Measurements from ENCODE around the gene WDR1.

The WDR1 gene

DNA sequence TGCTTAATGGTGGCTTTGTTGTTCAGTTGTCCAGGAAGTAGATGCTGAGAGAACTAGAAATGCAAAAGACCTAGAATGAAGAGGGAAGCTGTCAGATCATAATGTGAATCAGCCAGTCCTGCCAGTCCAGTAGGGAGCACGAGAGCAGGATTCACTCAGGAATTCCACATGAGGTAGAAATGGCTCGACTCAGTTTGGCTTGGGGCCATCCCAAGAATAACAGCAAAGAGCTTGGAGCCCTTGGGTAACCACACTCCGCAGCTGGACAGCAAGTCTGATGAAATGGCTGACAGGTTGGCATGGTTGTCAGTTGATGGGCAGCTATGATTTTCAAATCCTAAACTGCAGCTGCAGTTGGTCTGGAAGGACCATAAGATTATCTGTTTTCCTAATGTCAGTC is 44.5 kb upstream of the WDR1 start (continued):
- TF ChIP-seq, protein P1, sequence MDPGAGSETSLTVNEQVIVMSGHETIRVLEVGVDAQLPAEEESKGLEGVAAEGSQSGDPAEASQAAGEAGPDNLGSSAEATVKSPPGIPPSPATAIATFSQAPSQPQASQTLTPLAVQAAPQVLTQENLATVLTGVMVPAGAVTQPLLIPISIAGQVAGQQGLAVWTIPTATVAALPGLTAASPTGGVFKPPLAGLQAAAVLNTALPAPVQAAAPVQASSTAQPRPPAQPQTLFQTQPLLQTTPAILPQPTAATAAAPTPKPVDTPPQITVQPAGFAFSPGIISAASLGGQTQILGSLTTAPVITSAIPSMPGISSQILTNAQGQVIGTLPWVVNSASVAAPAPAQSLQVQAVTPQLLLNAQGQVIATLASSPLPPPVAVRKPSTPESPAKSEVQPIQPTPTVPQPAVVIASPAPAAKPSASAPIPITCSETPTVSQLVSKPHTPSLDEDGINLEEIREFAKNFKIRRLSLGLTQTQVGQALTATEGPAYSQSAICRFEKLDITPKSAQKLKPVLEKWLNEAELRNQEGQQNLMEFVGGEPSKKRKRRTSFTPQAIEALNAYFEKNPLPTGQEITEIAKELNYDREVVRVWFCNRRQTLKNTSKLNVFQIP (CRISPR knock-in tag; IDR thresholded peaks at IDR 0.05; ENCODE audit: borderline replicate concordance, low read depth): no peak
- no peak for TF ChIP-seq RARB (CRISPR knock-in tag; IDR thresholded peaks at IDR 0.05)

GRCh38 chr4:10160281-10160856 is 43.8 kb upstream of the WDR1 start:
- TF ChIP-seq RARB (CRISPR knock-in tag; IDR thresholded peaks at IDR 0.05): no peak
- TF ChIP-seq SNAI2 (CRISPR knock-in tag; IDR thresholded peaks at IDR 0.05): no peak
- TF ChIP-seq, protein P1 (CRISPR knock-in tag; IDR thresholded peaks at IDR 0.05; ENCODE audit: borderline replicate concordance, low read depth): no peak
- TF ChIP-seq TOX (CRISPR knock-in tag; IDR thresholded peaks at IDR 0.05; ENCODE audit: borderline replicate concordance): no peak
- TF ChIP-seq ZFP30 (CRISPR knock-in tag; IDR thresholded peaks at IDR 0.05): no peak
- TF ChIP-seq ARNTL (CRISPR knock-in tag; IDR thresholded peaks at IDR 0.05; ENCODE audit: borderline replicate concordance, low read depth): no peak
- TF ChIP-seq GLIS3 (CRISPR knock-in tag; IDR thresholded peaks at IDR 0.05): no peak
- no peak for TF ChIP-seq PPARA (CRISPR knock-in tag; IDR thresholded peaks at IDR 0.05; ENCODE audit: borderline replicate concordance)
- TF ChIP-seq ZNF70 (CRISPR knock-in tag; IDR thresholded peaks at IDR 0.05): no peak
- no peak for TF ChIP-seq PATZ1 (CRISPR knock-in tag; IDR thresholded peaks at IDR 0.05; ENCODE audit: borderline replicate concordance)
- no peak for TF ChIP-seq TCF4 (CRISPR knock-in tag; IDR thresholded peaks at IDR 0.05; ENCODE audit: borderline replicate concordance)
- no peak for TF ChIP-seq OSR1 (CRISPR knock-in tag; IDR thresholded peaks at IDR 0.05)
- TF ChIP-seq ZNF565 (CRISPR knock-in tag; conservative IDR thresholded peaks at IDR 0.05; ENCODE audit: low read depth): no peak
- no peak for TF ChIP-seq ZC3H10 (CRISPR knock-in tag; IDR thresholded peaks at IDR 0.05)
- no peak for TF ChIP-seq CSDC2 (CRISPR knock-in tag; IDR thresholded peaks at IDR 0.05)
- no peak for TF ChIP-seq ZFP3 (CRISPR knock-in tag; IDR thresholded peaks at IDR 0.05)
- TF ChIP-seq, protein P2, sequence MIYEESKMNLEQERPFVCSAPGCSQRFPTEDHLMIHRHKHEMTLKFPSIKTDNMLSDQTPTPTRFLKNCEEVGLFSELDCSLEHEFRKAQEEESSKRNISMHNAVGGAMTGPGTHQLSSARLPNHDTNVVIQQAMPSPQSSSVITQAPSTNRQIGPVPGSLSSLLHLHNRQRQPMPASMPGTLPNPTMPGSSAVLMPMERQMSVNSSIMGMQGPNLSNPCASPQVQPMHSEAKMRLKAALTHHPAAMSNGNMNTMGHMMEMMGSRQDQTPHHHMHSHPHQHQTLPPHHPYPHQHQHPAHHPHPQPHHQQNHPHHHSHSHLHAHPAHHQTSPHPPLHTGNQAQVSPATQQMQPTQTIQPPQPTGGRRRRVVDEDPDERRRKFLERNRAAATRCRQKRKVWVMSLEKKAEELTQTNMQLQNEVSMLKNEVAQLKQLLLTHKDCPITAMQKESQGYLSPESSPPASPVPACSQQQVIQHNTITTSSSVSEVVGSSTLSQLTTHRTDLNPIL (CRISPR knock-in tag; IDR thresholded peaks at IDR 0.05; ENCODE audit: low read depth): no peak
- no peak for TF ChIP-seq ZNF8 (CRISPR knock-in tag; IDR thresholded peaks at IDR 0.05)
- TF ChIP-seq CSRNP3 (CRISPR knock-in tag; IDR thresholded peaks at IDR 0.05): no peak
- ATAC-seq: peak; percentile 35; the same call in 1 of the 3 replicates

- no peak for ATAC-seq
- TF ChIP-seq PPARA (CRISPR knock-in tag; IDR thresholded peaks at IDR 0.05; ENCODE audit: borderline replicate concordance) (no peak), ESRRG (CRISPR knock-in tag; IDR thresholded peaks at IDR 0.05) (no peak), ZFP3 (CRISPR knock-in tag; IDR thresholded peaks at IDR 0.05) (no peak), GLIS3 (CRISPR knock-in tag; IDR thresholded peaks at IDR 0.05) (no peak), ZFP30 (CRISPR knock-in tag; IDR thresholded peaks at IDR 0.05) (no peak), ZNF70 (CRISPR knock-in tag; IDR thresholded peaks at IDR 0.05) (no peak), ZNF565 (CRISPR knock-in tag; conservative IDR thresholded peaks at IDR 0.05; ENCODE audit: low read depth) (no peak)
Observed at GRCh38 chr4:10159671-10160070, 43.1 kb upstream of the WDR1 start.
